Esophagus muscularis mucosa (tissue), 4 donors: ENCODE measurements around the gene EPHB2. TPM values are rescaled to one million over a fixed set of nuclear protein-coding genes. Genes with fewer than 3 reads are reported as not detected.

Source experiments
- DNase-seq: peaks from one replicate; pipeline ENCODE4 v3.0.0-alpha.2; 2017; ENCODE audit errors: extremely low spot score
- H3K27ac ChIP-seq, 4 donors: fragments of 200-600 bp; sonication (generic); replicated peaks in 1 of 4; 1 replicate in 3 of 4; 2 replicates in 1 of 4; pipeline ENCODE4 v1.5.1; 2016 to 2019; ENCODE audit warnings: mild to moderate bottlenecking in 1 of 4
- H3K27me3 ChIP-seq, 4 donors: fragments of 200-600 bp; sonication (generic); one replicate each; pipeline versions ENCODE4 v1.5.1 to v1.6.0; 2016 to 2019
- H3K36me3 ChIP-seq, 4 donors: fragments of 200-600 bp; sonication (generic); one replicate each; pipeline ENCODE4 v1.5.1; 2016 to 2019
- H3K4me1 ChIP-seq, 4 donors: fragments of 200-600 bp; sonication (generic); one replicate each; pipeline ENCODE4 v1.5.1; 2016 to 2019
- H3K4me3 ChIP-seq, 4 donors: fragments of 200-600 bp; sonication (generic); 1 replicate in 2 of 4; 2 replicates in 2 of 4; pipeline ENCODE4 v1.5.1; 2016 to 2019; ENCODE audit warnings: mild to moderate bottlenecking in 4 of 4, moderate library complexity in 1 of 4
- H3K9me3 ChIP-seq, 4 donors: fragments of 200-600 bp; sonication (generic); 1 replicate in 3 of 4; 2 replicates in 1 of 4; pipeline ENCODE4 v1.5.1; 2016 to 2019
- EP300 ChIP-seq: sonication (generic); formaldehyde crosslinking; IDR thresholded peaks from one replicate; pipeline ENCODE4 v1.6.1; 2017; ENCODE audit warnings: antibody characterized with exemption
- POLR2A ChIP-seq: fragments of 450-650 bp; IDR thresholded peaks from one replicate; pipeline ENCODE4 v1.6.1; 2017; ENCODE audit warnings: antibody characterized with exemption, moderate library complexity, mild to moderate bottlenecking, low read depth
- POLR2AphosphoS5 ChIP-seq, 2 donors: sonication (generic); formaldehyde crosslinking; IDR thresholded peaks; one replicate each; pipeline ENCODE4 v1.6.1; 2017; ENCODE audit warnings: antibody characterized with exemption in 2 of 2
- WGBS: methylation state at CpG from one replicate; pipeline ENCODE4 v1.1.5; 2018; 5-methylcytosine and 5-hydroxymethylcytosine counted together
- intact Hi-C: fragments of 100-400 bp; cut with DNase I; formaldehyde crosslinking; loops from one replicate; pipeline ENCODE4 v1.15.1; 2023
- total RNA-seq, 4 donors: library from RNA; depleted of rRNA; stranded (reverse); fragments of >200 nt; gene quantifications; one replicate each; pipeline versions ENCODE4 v1.1.0 to v1.2.1, GENCODE V29; 2016
- TF ChIP-seq, protein P1 (sequence below), 3 experiments: fragments of 200-600 bp in 2 of 3; fragments of 450-650 bp in 1 of 3; sonication (generic) in 2 of 3; IDR thresholded peaks; one replicate each; pipeline ENCODE4 v1.5.1; 2017 to 2019; ENCODE audit warnings: antibody characterized with exemption in 3 of 3, mild to moderate bottlenecking in 2 of 3, moderate library complexity in 1 of 3

Gene EPHB2
- total RNA-seq, 4 donors from 2014 or later: 1.5 to 3.3 (median 1.9) TPM

DNA sequence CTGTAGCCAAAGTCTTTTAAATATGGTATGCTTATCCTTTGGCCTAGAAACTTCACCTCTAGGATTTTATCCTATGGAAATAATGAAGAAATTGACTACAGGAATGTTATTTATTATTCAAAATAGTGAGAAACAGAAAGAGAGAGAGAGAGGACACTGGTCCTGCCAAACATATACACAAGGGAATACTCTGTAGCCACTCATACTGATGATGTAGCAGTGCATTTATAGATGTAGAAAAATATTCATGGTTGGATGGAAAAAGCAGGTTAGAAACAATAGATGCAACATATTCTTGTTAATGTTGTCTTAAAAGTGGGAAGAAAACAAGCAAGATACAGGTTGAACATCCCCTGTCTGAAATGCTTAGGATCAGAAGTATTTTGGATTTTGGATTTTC, 22.2 kb upstream of the EPHB2 start:
- Histone ChIP-seq H3K9me3 (no peaks in the 10 kb centered on the region), H3K4me1 (peaks cover 0 to 7% (median 4%) of the 10 kb centered on the region in 4 donors), H3K36me3 (no peaks in the 10 kb centered on the region), H3K27ac (no peak overlapping the region), H3K27me3 (peaks cover 0 to 41% (median 0%) of the 10 kb centered on the region in 4 donors), H3K4me3 (no peak overlapping the region)
- TF ChIP-seq, protein P1, sequence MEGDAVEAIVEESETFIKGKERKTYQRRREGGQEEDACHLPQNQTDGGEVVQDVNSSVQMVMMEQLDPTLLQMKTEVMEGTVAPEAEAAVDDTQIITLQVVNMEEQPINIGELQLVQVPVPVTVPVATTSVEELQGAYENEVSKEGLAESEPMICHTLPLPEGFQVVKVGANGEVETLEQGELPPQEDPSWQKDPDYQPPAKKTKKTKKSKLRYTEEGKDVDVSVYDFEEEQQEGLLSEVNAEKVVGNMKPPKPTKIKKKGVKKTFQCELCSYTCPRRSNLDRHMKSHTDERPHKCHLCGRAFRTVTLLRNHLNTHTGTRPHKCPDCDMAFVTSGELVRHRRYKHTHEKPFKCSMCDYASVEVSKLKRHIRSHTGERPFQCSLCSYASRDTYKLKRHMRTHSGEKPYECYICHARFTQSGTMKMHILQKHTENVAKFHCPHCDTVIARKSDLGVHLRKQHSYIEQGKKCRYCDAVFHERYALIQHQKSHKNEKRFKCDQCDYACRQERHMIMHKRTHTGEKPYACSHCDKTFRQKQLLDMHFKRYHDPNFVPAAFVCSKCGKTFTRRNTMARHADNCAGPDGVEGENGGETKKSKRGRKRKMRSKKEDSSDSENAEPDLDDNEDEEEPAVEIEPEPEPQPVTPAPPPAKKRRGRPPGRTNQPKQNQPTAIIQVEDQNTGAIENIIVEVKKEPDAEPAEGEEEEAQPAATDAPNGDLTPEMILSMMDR (IDR thresholded peaks at IDR 0.05): no peak
- no peak for TF ChIP-seq EP300
- no peak for TF ChIP-seq POLR2A
- no peak for TF ChIP-seq POLR2AphosphoS5 (IDR thresholded peaks at IDR 0.05)
- no peak for DNase-seq
- intact Hi-C loops: no loop called here

DNA sequence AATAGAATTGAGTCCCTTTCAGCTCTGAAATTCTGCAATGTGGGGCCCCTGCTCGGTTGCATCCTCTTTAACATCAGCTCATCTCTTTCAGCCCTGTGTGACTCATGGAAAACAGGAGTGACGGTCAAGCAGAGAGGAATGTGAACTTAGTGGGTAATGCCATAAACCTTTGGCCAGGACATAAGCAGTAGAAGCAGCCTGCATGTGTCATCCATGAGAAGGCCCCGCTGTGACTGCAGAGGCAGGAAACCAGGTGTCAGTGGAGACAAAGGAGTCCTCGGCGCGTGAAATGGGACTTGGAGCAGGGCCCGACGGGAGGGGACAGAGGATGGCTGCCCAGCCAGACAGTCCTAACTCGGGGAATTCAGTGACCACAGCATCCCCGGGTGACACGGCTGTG, 21.1 kb upstream of the EPHB2 start:
- TF ChIP-seq POLR2AphosphoS5 (IDR thresholded peaks at IDR 0.05): no peak
- TF ChIP-seq, protein P1 (IDR thresholded peaks at IDR 0.05): no peak
- no peak for TF ChIP-seq POLR2A
- TF ChIP-seq EP300: no peak
- WGBS: 73% methylated on average over 11 of the region's 11 CpGs
- Histone ChIP-seq H3K27me3 (peaks cover 0 to 35% (median 0%) of the 10 kb centered on the region in 4 donors), H3K27ac (no peak overlapping the region), H3K9me3 (no peaks in the 10 kb centered on the region), H3K4me3 (no peak overlapping the region), H3K36me3 (no peaks in the 10 kb centered on the region), H3K4me1 (peaks cover 0 to 7% (median 4%) of the 10 kb centered on the region in 4 donors)
- no peak for DNase-seq
- intact Hi-C loops: no loop called here

DNA sequence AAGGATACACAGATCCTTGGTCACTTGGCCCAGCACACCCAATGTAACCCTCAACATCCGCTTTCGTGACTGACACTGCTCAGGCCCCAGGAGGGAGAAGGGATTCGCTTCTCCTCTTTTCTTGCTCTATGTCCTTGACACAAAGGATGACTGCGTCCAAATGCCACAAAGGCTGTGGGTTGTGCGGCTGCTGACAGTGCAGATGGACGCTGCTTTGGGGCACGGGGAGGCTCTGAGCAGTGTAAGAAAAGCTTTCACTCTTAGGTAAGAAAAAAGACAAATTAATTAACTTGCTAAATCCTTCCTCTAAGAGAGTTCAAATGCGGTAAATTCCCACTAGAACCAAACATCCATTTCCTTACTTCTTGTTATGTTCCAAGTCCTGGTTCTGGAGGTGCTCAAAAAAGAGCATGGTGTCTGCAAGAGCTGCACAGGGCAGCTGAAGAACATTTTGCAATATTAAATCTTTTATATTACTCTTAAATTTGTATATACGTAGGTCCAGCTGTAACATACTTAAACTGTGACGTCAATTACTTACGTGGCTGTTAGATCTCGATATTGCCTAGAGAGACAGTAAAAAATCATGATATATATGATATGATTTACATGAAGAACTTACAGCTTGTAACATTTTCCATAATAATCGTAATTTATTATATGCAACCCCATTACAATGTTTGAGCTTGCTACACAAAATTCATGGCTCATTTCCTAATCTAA, 19.4 kb upstream of the EPHB2 start:
- Histone ChIP-seq H3K4me3 (no peak overlapping the region), H3K27ac (no peak overlapping the region), H3K4me1 (no peaks in the 10 kb centered on the region), H3K36me3 (no peaks in the 10 kb centered on the region), H3K27me3 (peaks cover 0 to 22% (median 0%) of the 10 kb centered on the region in 4 donors), H3K9me3 (no peaks in the 10 kb centered on the region)
- 80% methylated on average over 13 of the region's 13 CpGs for WGBS
- TF ChIP-seq POLR2AphosphoS5 (IDR thresholded peaks at IDR 0.05): no peak
- TF ChIP-seq, protein P1 (IDR thresholded peaks at IDR 0.05): no peak
- DNase-seq: no peak
- intact Hi-C loops: no loop called here

DNA sequence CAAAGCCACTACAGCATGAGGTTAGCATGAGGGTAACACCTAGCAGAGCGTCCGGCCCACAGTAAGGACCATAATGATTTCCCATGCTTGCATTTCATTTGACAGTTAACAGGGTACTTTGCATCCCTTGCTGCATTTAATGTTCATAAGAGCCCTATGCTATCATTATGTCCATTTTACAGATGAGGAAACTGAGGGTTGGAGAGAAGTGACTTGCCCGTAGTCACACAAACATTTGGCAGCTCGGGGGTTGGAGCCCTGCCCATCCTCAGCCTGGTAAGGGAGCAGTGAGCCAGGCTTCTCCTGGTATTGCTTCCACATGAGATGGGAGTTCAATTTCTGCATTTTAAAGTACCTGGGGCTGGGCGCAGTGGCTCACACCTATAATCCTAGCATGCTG, 16.5 kb upstream of the EPHB2 start:
- Histone ChIP-seq H3K9me3 (no peaks in the 10 kb centered on the region), H3K27me3 (peaks cover 0 to 5% (median 0%) of the 10 kb centered on the region in 4 donors), H3K36me3 (no peaks in the 10 kb centered on the region), H3K4me3 (no peak overlapping the region), H3K27ac (no peak overlapping the region), H3K4me1 (no peaks in the 10 kb centered on the region)
- no peak for DNase-seq
- no peak for TF ChIP-seq POLR2AphosphoS5 (IDR thresholded peaks at IDR 0.05)
- TF ChIP-seq EP300: no peak
- TF ChIP-seq, protein P1 (IDR thresholded peaks at IDR 0.05): no peak
- intact Hi-C loops: no loop called here
- 87% methylated on average over 4 of the region's 5 CpGs for WGBS

DNA sequence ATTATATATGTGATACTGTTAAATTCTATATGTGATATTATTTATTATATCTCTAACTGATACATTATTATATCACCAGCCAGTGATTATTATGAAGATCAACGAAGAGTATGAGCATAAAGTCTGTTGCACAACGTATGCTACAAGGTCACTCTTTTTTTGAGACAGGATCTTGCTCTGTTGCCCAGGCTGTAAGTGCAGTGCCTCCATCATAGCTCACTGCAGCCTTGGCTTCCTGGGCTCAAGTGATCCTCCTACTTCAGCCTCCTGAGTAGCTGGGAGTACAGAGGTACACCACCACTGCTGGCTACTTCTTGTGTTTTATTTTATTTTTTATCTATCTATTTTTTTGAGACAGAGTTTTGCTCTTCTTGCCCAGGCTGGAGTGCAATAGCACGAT, 14.0 kb upstream of the EPHB2 start:
- Histone ChIP-seq H3K9me3 (no peaks in the 10 kb centered on the region), H3K27me3 (no peaks in the 10 kb centered on the region), H3K36me3 (no peaks in the 10 kb centered on the region), H3K27ac (no peak overlapping the region), H3K4me1 (no peaks in the 10 kb centered on the region), H3K4me3 (no peak overlapping the region)
- no peak for DNase-seq
- intact Hi-C loops: no loop called here
- TF ChIP-seq, protein P1 (IDR thresholded peaks at IDR 0.05): no peak
- TF ChIP-seq EP300: no peak
- no peak for TF ChIP-seq POLR2A
- TF ChIP-seq POLR2AphosphoS5 (IDR thresholded peaks at IDR 0.05): no peak
- WGBS: 82% methylated on average over 3 of the region's 3 CpGs
